Activated CD4-positive, alpha-beta T cell treated with anti-CD3 and anti-CD28 coated beads, Interleukin-2, amount 10 ng/mL, durations not matched to agents 7 days and 5 days (primary cell): ENCODE data around the gene PPP4R1. TPM values are rescaled to one million over a fixed set of nuclear protein-coding genes. Genes with fewer than 3 reads are reported as not detected.

Experiments used
- CTCF ChIA-PET: fragments of 350-600 bp; sonication (Branson Sonifier 250); formaldehyde crosslinking; loops from one replicate; lab custom pipeline; 2021; ENCODE audit warnings: antibody characterized with exemption; lab: Charles Lee
- POLR2A ChIA-PET: fragments of 350-600 bp; sonication (Branson Sonifier 250); formaldehyde crosslinking; loops from one replicate; lab custom pipeline; 2021; ENCODE audit warnings: antibody characterized with exemption; lab: Charles Lee
- DNase-seq: peaks from one replicate; pipeline ENCODE4 v3.0.0-alpha.2; 2020
- H3K27ac Mint-ChIP-seq: one replicate; pipeline ENCODE4 v1.8.0; 2021; ENCODE audit warnings: mild to moderate bottlenecking, moderate library complexity, mixed read lengths
- H3K27me3 Mint-ChIP-seq: one replicate; pipeline ENCODE4 v1.8.0; 2021; ENCODE audit warnings: mixed read lengths
- H3K36me3 Mint-ChIP-seq: one replicate; pipeline ENCODE4 v1.8.0; 2021; ENCODE audit warnings: low read depth, mixed read lengths
- H3K4me1 Mint-ChIP-seq: one replicate; pipeline ENCODE4 v1.8.0; 2021; ENCODE audit warnings: mixed read lengths
- H3K4me3 Mint-ChIP-seq: one replicate; pipeline ENCODE4 v1.8.0; 2021; ENCODE audit warnings: mild to moderate bottlenecking, moderate library complexity, mixed read lengths
- H3K9me3 Mint-ChIP-seq: one replicate; pipeline ENCODE4 v1.8.0; 2021; ENCODE audit warnings: mixed read lengths
- total RNA-seq, 2 experiments: library from RNA; stranded (reverse); gene quantifications; one replicate each; pipeline ENCODE4 v1.2.3, GENCODE V29; 2021

Gene PPP4R1
- total RNA-seq, 2 experiments from 2014 or later = 48.4 to 49.7 TPM

GRCh38 chr18:9550429-9550828 is 63.9 kb downstream of the PPP4R1 start:
- CTCF ChIA-PET = no interaction called here
- DNase-seq = no peak
- H3K27me3 Mint-ChIP-seq = no peaks in the 10 kb centered on the region

GRCh38 chr18:9549405-9549804 is 65.0 kb downstream of the PPP4R1 start:
- DNase-seq = no peak
- Mint-ChIP-seq H3K4me1 (no peaks in the 10 kb centered on the region), H3K36me3 (peaks cover 34% of the 10 kb centered on the region), H3K9me3 (peaks cover 3% of the 10 kb centered on the region), H3K27ac (no peak overlapping the region), H3K27me3 (no peaks in the 10 kb centered on the region), H3K4me3 (no peak overlapping the region)
- POLR2A ChIA-PET = no interaction called here
- CTCF ChIA-PET = no interaction called here

More at GRCh38 chr18:9550429-9550828, 63.9 kb downstream of the PPP4R1 start:
- H3K27ac Mint-ChIP-seq = no peak overlapping the region
- H3K4me3 Mint-ChIP-seq = no peak overlapping the region
- no peaks in the 10 kb centered on the region for H3K4me1 Mint-ChIP-seq
- POLR2A ChIA-PET = no interaction called here
- H3K9me3 Mint-ChIP-seq = peaks cover 3% of the 10 kb centered on the region
- peaks cover 40% of the 10 kb centered on the region for H3K36me3 Mint-ChIP-seq

DNA sequence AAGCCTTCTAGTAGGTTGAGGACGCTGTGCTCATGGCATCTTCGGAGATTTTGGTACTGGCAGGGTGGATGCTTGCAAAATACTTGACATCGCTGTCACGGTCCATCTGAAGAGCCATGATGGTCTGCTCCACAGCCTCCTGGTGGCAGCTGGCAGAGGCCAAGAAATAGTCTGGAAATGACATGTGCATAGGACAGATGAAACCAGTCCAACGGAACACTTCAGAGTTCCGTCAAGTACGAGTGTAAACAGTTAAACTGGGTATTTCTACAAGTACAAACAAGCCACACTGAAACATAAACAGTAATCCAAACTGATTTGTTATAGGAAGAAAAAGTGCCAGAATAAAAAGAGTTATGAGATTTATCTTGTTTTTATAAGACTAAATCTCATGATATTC is 66.6 kb downstream of the PPP4R1 start:
- DNase-seq = no peak
- Mint-ChIP-seq H3K4me3 (no peak overlapping the region), H3K36me3 (peaks cover 23% of the 10 kb centered on the region), H3K4me1 (no peaks in the 10 kb centered on the region), H3K9me3 (peaks cover 2% of the 10 kb centered on the region), H3K27me3 (no peaks in the 10 kb centered on the region), H3K27ac (no peak overlapping the region)
- CTCF ChIA-PET = no interaction called here
- POLR2A ChIA-PET = no interaction called here

DNA sequence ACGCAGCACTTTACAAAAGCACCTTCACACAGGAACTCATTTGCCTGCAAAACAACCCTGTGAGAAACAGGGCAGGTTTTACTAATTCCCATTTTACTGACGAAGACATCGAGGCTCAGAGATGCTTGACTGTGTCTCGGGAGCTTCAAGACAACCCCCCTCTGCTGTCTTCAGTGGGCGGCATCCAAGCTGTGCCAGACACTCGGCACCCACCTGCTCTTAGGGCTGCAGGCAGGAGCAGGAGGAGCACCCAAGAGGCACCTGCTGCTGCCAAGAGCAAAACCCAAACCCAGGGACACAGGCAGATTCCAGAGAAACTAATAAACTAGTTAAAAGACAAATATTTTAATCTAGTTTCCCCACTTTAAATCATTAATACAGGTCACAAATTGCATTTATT is 67.9 kb downstream of the PPP4R1 start:
- no peak for DNase-seq
- H3K36me3 Mint-ChIP-seq = peaks cover 15% of the 10 kb centered on the region
- H3K4me1 Mint-ChIP-seq = no peaks in the 10 kb centered on the region
- H3K27ac Mint-ChIP-seq = no peak overlapping the region
- CTCF ChIA-PET = interaction anchor here (0.6 kb wide), 1 partner anchor 70 kb away, joined by 3 read pairs; no protein-coding TSS in a partner anchor
- H3K4me3 Mint-ChIP-seq = no peak overlapping the region
- no peaks in the 10 kb centered on the region for H3K27me3 Mint-ChIP-seq
- POLR2A ChIA-PET = no interaction called here
- no peaks in the 10 kb centered on the region for H3K9me3 Mint-ChIP-seq

- ChIA-PET CTCF (interaction anchor here (1.3 to 1.5 kb wide), 2 partner anchors 17 to 178 kb away, joined by 3 read pairs; no protein-coding TSS in a partner anchor), POLR2A (no interaction called here)
- Mint-ChIP-seq H3K9me3 (no peaks in the 10 kb centered on the region), H3K27me3 (no peaks in the 10 kb centered on the region), H3K4me3 (no peak overlapping the region), H3K4me1 (no peaks in the 10 kb centered on the region), H3K27ac (no peak overlapping the region), H3K36me3 (peaks cover 15% of the 10 kb centered on the region)
- DNase-seq = no peak
Measured at GRCh38 chr18:9545029-9545428, 69.3 kb downstream of the PPP4R1 start.

DNA sequence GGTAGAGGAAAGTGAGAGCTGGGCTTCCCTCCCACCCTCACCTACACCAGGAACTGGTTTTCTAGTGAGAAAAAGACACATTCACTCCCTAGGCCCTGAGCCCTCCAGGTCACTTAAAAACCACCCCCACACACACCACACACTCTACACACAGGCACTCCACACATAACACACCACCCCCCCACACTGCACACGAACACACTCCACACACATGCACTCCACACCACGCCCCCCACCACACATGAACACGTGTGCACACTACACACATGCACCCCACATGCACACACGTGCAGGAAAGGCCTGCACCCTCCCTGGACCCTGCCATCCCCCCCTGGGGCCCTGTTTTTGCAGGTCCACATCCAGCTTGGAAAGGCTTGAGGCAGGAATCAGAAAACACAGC is 71.4 kb downstream of the PPP4R1 start:
- Mint-ChIP-seq H3K9me3 (no peaks in the 10 kb centered on the region), H3K36me3 (peaks cover 7% of the 10 kb centered on the region), H3K4me3 (no peak overlapping the region), H3K4me1 (no peaks in the 10 kb centered on the region), H3K27me3 (no peaks in the 10 kb centered on the region), H3K27ac (no peak overlapping the region)
- no peak for DNase-seq
- ChIA-PET POLR2A (no interaction called here), CTCF (no interaction called here)

- no peaks in the 10 kb centered on the region for H3K27me3 Mint-ChIP-seq
- H3K27ac Mint-ChIP-seq = no peak overlapping the region
- no peaks in the 10 kb centered on the region for H3K4me1 Mint-ChIP-seq
- no peaks in the 10 kb centered on the region for H3K9me3 Mint-ChIP-seq
- peaks cover 11% of the 10 kb centered on the region for H3K36me3 Mint-ChIP-seq
- POLR2A ChIA-PET = no interaction called here
- H3K4me3 Mint-ChIP-seq = no peak overlapping the region
- DNase-seq = no peak
- CTCF ChIA-PET = interaction anchor here (1.1 kb wide), 1 partner anchor 8 kb away, joined by 3 read pairs; no protein-coding TSS in a partner anchor
Measured at GRCh38 chr18:9539938-9540337, 74.4 kb downstream of the PPP4R1 start.

GRCh38 chr18:9539283-9539682 is 75.1 kb downstream of the PPP4R1 start:
- H3K36me3 Mint-ChIP-seq = peaks cover 12% of the 10 kb centered on the region

DNA sequence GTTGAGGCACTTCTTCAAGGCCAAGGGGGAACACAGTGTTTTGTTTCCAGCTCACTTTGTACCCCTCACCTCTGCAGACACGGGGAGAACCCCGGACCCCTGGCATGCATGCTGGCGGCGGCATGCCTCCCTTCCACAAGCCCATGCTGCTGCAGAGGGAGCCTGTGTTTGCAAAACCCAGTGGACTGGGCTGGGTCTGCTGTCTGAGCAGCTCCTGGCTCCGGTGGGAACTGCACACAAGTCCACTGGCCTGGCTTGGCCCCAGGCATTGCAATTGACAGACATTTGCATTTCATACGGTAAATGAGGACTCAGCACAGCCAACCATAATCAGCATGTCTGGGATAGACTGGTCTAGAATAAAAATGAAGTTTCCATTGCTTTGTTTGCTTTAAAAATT is 76.7 kb downstream of the PPP4R1 start:
- Mint-ChIP-seq H3K36me3 (peaks cover 19% of the 10 kb centered on the region), H3K27ac (no peak overlapping the region), H3K4me1 (no peaks in the 10 kb centered on the region), H3K9me3 (no peaks in the 10 kb centered on the region), H3K27me3 (no peaks in the 10 kb centered on the region), H3K4me3 (no peak overlapping the region)
- POLR2A ChIA-PET = interaction anchor here (0.6 kb wide), 1 partner anchor 259 kb away, joined by 3 read pairs; no protein-coding TSS in a partner anchor
- CTCF ChIA-PET = no interaction called here
- DNase-seq = no peak

More at GRCh38 chr18:9539283-9539682, 75.1 kb downstream of the PPP4R1 start:
- Mint-ChIP-seq H3K27ac (no peak overlapping the region), H3K27me3 (no peaks in the 10 kb centered on the region), H3K9me3 (no peaks in the 10 kb centered on the region), H3K4me3 (no peak overlapping the region), H3K4me1 (no peaks in the 10 kb centered on the region)
- DNase-seq = no peak
- POLR2A ChIA-PET = no interaction called here
- CTCF ChIA-PET = interaction anchor here (0.6 to 1.1 kb wide), 3 partner anchors 8 to 1776 kb away, joined by 3 read pairs; no protein-coding TSS in a partner anchor

DNA sequence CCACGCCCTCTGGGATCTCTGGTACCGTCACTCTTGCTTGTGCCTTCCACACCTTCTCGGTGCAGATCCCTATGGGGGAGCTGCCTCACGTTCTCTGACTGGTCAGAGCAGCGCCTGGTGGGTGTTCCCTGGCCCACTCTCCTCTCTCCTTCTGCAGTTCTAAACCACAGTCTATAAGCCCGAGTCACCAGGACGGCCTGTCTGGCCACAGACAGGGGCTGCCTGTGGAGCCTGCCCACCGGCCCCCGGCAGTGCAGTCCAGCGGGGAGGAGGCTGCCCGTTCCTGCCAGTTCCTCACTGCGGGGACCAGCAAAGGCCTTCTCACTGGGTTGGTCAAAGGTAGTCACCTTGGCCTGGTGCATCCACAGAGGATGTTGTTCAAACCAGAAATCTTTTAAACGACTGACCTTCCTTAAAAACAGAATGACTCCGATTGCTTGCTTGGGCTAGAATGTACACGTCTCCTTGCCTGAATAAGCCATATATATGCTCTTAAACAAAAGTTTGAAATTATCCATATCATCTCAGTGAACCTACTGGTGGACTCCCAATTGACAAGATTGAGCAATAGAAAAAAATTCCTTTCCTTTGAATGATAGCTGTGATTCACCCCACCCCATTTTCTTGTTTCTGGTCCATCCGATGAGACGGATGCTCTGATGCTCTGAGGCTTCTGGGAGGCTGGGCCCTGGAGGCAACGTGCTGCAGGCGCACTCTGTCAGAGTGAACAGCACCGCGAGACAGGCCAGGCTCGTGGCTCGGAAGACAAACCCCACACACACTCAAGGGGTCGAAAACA is 77.8 kb downstream of the PPP4R1 start:
- no peak overlapping the region for H3K27ac Mint-ChIP-seq
- H3K36me3 Mint-ChIP-seq = peaks cover 22% of the 10 kb centered on the region
- no peak overlapping the region for H3K4me3 Mint-ChIP-seq
- H3K4me1 Mint-ChIP-seq = no peaks in the 10 kb centered on the region
- no peaks in the 10 kb centered on the region for H3K9me3 Mint-ChIP-seq
- no peak for DNase-seq
- CTCF ChIA-PET = no interaction called here
- POLR2A ChIA-PET = interaction anchor here (0.6 kb wide), 1 partner anchor 258 kb away, joined by 3 read pairs; no protein-coding TSS in a partner anchor
- H3K27me3 Mint-ChIP-seq = no peaks in the 10 kb centered on the region

DNA sequence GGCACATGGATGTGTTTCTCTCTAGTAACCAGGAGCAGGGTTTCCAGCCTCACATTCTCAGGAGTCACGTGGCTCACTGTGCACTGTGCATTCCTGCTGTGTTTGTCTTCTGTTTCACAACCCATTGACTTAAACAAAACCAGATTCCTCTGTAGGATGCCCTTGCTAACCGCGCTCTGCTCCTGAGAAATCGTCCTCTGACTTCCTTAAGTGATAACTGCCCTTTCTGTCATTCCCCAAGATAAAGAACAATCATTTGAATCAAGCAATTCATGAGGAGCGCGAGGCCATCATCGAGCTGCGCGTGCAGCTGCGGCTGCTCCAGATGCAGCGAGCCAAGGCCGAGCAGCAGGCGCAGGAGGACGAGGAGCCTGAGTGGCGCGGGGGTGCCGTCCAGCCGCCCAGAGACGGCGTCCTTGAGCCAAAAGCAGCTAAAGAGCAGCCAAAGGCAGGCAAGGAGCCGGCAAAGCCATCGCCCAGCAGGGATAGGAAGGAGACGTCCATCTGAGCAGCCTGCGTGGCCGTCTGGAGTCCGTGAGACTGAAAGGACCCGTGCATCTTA is 78.8 kb downstream of the PPP4R1 start:
- H3K9me3 Mint-ChIP-seq = no peaks in the 10 kb centered on the region
- H3K27ac Mint-ChIP-seq = no peak overlapping the region
- ChIA-PET POLR2A (no interaction called here), CTCF (no interaction called here)
- H3K4me3 Mint-ChIP-seq = no peak overlapping the region
- H3K4me1 Mint-ChIP-seq = peaks cover 2% of the 10 kb centered on the region
- H3K27me3 Mint-ChIP-seq = no peaks in the 10 kb centered on the region
- H3K36me3 Mint-ChIP-seq = peaks cover 30% of the 10 kb centered on the region
- DNase-seq = no peak

DNA sequence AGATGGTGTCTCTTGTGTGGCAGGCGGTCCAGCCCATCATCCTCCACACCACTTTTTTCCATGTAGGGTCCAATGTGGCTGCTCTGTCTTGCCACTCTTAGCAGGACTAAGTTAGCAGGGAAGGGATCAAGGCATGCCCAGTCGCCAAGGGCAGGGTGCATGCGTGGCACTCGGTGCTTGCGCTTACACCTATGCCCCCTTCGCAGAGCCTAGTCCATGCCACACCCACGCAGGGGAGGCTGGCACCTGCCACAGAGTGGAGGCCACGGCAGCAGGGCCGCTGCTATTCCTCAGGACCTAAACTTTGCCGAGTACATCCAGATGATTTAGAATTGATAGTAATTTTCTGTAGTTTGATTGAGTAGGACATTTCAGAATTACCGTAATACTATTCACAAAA is 79.5 kb downstream of the PPP4R1 start:
- no peaks in the 10 kb centered on the region for H3K27me3 Mint-ChIP-seq
- POLR2A ChIA-PET = no interaction called here
- no peak for DNase-seq
- no peaks in the 10 kb centered on the region for H3K9me3 Mint-ChIP-seq
- CTCF ChIA-PET = no interaction called here
- peaks cover 8% of the 10 kb centered on the region for H3K4me1 Mint-ChIP-seq
- peaks cover 36% of the 10 kb centered on the region for H3K36me3 Mint-ChIP-seq
- H3K4me3 Mint-ChIP-seq = no peak overlapping the region
- H3K27ac Mint-ChIP-seq = no peak overlapping the region

- POLR2A ChIA-PET = no interaction called here
- H3K4me3 Mint-ChIP-seq = no peak overlapping the region
- no peak for DNase-seq
- H3K27me3 Mint-ChIP-seq = no peaks in the 10 kb centered on the region
- H3K9me3 Mint-ChIP-seq = peaks cover 3% of the 10 kb centered on the region
- H3K36me3 Mint-ChIP-seq = peaks cover 53% of the 10 kb centered on the region
- H3K27ac Mint-ChIP-seq = no peak overlapping the region
- H3K4me1 Mint-ChIP-seq = peaks cover 8% of the 10 kb centered on the region
- CTCF ChIA-PET = interaction anchor here (0.9 to 1.3 kb wide), 2 partner anchors 8 to 51 kb away, joined by 3 read pairs; no protein-coding TSS in a partner anchor
Measured at GRCh38 chr18:9531791-9532410, 82.5 kb downstream of the PPP4R1 start.
